Measurements from ENCODE around the gene MAML2. TPM values are rescaled to one million over a fixed set of nuclear protein-coding genes. Genes with fewer than 3 reads are reported as not detected.

Gene MAML2
- polyA plus RNA-seq, 1 of the 3 experiments (the other 2 are of a cell fraction) = 20.1 TPM

DNA sequence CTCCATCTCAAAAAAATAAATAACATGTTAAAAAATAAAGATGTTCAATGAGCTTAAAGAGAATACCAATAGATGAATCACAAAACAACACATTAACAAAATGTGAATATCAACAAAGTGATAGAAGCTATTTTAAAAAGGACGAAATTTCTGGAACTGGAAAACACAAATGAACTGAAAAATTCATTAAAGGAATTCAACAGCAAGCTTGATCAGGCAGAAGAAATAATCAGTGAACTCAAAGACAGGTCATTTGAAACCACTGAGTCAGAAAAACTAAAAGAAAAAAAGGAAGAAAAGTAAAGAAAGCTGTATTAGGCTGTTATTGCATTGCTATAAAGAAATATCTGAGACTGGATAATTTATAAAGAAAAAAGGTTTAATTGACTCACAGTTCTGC lies 412.0 kb downstream of the MAML2 start (continued):
- TF ChIP-seq, protein P1, sequence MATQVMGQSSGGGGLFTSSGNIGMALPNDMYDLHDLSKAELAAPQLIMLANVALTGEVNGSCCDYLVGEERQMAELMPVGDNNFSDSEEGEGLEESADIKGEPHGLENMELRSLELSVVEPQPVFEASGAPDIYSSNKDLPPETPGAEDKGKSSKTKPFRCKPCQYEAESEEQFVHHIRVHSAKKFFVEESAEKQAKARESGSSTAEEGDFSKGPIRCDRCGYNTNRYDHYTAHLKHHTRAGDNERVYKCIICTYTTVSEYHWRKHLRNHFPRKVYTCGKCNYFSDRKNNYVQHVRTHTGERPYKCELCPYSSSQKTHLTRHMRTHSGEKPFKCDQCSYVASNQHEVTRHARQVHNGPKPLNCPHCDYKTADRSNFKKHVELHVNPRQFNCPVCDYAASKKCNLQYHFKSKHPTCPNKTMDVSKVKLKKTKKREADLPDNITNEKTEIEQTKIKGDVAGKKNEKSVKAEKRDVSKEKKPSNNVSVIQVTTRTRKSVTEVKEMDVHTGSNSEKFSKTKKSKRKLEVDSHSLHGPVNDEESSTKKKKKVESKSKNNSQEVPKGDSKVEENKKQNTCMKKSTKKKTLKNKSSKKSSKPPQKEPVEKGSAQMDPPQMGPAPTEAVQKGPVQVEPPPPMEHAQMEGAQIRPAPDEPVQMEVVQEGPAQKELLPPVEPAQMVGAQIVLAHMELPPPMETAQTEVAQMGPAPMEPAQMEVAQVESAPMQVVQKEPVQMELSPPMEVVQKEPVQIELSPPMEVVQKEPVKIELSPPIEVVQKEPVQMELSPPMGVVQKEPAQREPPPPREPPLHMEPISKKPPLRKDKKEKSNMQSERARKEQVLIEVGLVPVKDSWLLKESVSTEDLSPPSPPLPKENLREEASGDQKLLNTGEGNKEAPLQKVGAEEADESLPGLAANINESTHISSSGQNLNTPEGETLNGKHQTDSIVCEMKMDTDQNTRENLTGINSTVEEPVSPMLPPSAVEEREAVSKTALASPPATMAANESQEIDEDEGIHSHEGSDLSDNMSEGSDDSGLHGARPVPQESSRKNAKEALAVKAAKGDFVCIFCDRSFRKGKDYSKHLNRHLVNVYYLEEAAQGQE (IDR thresholded peaks at IDR 0.05; ENCODE audit: low read depth, low read length) = no peak
- TF ChIP-seq, protein P2, sequence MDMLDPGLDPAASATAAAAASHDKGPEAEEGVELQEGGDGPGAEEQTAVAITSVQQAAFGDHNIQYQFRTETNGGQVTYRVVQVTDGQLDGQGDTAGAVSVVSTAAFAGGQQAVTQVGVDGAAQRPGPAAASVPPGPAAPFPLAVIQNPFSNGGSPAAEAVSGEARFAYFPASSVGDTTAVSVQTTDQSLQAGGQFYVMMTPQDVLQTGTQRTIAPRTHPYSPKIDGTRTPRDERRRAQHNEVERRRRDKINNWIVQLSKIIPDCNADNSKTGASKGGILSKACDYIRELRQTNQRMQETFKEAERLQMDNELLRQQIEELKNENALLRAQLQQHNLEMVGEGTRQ (IDR thresholded peaks at IDR 0.05; ENCODE audit: borderline replicate concordance, low read depth, low read length) = no peak
- no peak for TF ChIP-seq CHD2 (IDR thresholded peaks at IDR 0.05; ENCODE audit: low read length, partially characterized antibody)
- TF ChIP-seq, protein P3, sequence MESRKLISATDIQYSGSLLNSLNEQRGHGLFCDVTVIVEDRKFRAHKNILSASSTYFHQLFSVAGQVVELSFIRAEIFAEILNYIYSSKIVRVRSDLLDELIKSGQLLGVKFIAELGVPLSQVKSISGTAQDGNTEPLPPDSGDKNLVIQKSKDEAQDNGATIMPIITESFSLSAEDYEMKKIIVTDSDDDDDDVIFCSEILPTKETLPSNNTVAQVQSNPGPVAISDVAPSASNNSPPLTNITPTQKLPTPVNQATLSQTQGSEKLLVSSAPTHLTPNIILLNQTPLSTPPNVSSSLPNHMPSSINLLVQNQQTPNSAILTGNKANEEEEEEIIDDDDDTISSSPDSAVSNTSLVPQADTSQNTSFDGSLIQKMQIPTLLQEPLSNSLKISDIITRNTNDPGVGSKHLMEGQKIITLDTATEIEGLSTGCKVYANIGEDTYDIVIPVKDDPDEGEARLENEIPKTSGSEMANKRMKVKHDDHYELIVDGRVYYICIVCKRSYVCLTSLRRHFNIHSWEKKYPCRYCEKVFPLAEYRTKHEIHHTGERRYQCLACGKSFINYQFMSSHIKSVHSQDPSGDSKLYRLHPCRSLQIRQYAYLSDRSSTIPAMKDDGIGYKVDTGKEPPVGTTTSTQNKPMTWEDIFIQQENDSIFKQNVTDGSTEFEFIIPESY (IDR thresholded peaks at IDR 0.05; ENCODE audit: borderline replicate concordance, low read depth) = no peak
- TF ChIP-seq, protein P4, sequence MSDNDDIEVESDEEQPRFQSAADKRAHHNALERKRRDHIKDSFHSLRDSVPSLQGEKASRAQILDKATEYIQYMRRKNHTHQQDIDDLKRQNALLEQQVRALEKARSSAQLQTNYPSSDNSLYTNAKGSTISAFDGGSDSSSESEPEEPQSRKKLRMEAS (IDR thresholded peaks at IDR 0.05; ENCODE audit: low read depth) = no peak
- TF ChIP-seq NFIC (IDR thresholded peaks at IDR 0.05; ENCODE audit: borderline replicate concordance) = no peak
- TF ChIP-seq FOSL2 (IDR thresholded peaks at IDR 0.05; ENCODE audit: borderline replicate concordance, low read depth) = no peak

DNA sequence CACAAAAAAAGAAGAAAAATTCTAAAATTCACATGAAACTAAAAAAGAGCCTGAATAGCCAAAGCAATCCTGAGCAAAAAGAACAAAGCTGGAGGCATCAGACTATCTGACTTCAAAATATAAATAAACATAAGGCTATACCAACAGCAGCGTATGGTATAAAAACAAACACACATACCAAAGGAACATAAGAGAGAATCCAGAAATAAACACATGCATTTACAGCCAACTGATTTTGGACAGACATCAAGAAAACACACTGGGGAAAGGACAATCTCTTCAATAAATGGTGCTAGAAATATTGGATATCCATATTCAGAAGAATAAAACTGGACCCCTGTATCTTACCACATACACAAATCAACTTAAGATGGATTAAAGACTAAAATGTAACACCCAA lies 416.3 kb downstream of the MAML2 start:
- no peaks in the 10 kb centered on the region for H3K27me3 ChIP-seq (ENCODE audit: insufficient read depth)
- no peaks in the 10 kb centered on the region for H3K36me3 ChIP-seq (replicated peaks in 1 of 2; ENCODE audit: control insufficient read depth in 1 of 2, insufficient read depth in 2 of 2, low read length in 1 of 2)
- CTCF ChIA-PET = no interaction called here
- POLR2A ChIA-PET = no interaction called here
- H3K4me3 ChIP-seq (ENCODE audit: low read depth in 2 of 2, low read length in 1 of 2) = no peak overlapping the region
- H2AFZ ChIP-seq (ENCODE audit: low read depth) = no peak overlapping the region
- H3K9me3 ChIP-seq = no peaks in the 10 kb centered on the region; the same call in 1 of the 2 replicates
- no peaks in the 10 kb centered on the region for H3K9me2 ChIP-seq
- H3K79me2 ChIP-seq (ENCODE audit: insufficient read depth) = peaks cover 40% of the 10 kb centered on the region
- H3K27ac ChIP-seq (ENCODE audit: low read depth in 2 of 2, low read length in 1 of 2) = no peak overlapping the region
- no peak overlapping the region for H3K4me2 ChIP-seq
- no peaks in the 10 kb centered on the region for H3F3A ChIP-seq (replicated peaks; ENCODE audit: insufficient read depth)
- WGBS (ENCODE audit: low lambda C conversion rate) = 77% methylated on average over 1 of the region's 1 CpG
- peaks cover 0 to 11% of the 10 kb centered on the region in 2 experiments; a peak in 3 of 4 replicates for H3K4me1 ChIP-seq (ENCODE audit: control insufficient read depth in 1 of 2, insufficient read depth in 2 of 2, low read depth in 1 of 2, low read length in 1 of 2)
- no peak for DNase-seq
- H4K20me1 ChIP-seq (ENCODE audit: insufficient read depth) = no peaks in the 10 kb centered on the region
- H3K9ac ChIP-seq = no peak overlapping the region
- TF ChIP-seq MEF2A (IDR thresholded peaks at IDR 0.05; ENCODE audit: borderline replicate concordance, low read depth) = no peak
- TF ChIP-seq EP300 (IDR thresholded peaks at IDR 0.05; ENCODE audit: borderline replicate concordance in 1 of 2, low read depth in 1 of 2, low read length in 1 of 2) = no peak
- no peak for TF ChIP-seq SMC3 (IDR thresholded peaks at IDR 0.05; ENCODE audit: low read depth, low read length)
- no peak for TF ChIP-seq GATA2 (CRISPR knock-in tag; IDR thresholded peaks at IDR 0.05)
- TF ChIP-seq, protein P3 (IDR thresholded peaks at IDR 0.05; ENCODE audit: borderline replicate concordance, low read depth) = no peak
- TF ChIP-seq NRF1 (IDR thresholded peaks at IDR 0.05; ENCODE audit: low read depth, low read length) = no peak
- TF ChIP-seq POLR2AphosphoS5 (IDR thresholded peaks at IDR 0.05; ENCODE audit: low read depth, low read length) = no peak
- TF ChIP-seq RAD21 (IDR thresholded peaks at IDR 0.05; ENCODE audit: low read length) = no peak
- TF ChIP-seq FOSL2 (IDR thresholded peaks at IDR 0.05; ENCODE audit: borderline replicate concordance, low read depth) = no peak
- TF ChIP-seq, protein P5, sequence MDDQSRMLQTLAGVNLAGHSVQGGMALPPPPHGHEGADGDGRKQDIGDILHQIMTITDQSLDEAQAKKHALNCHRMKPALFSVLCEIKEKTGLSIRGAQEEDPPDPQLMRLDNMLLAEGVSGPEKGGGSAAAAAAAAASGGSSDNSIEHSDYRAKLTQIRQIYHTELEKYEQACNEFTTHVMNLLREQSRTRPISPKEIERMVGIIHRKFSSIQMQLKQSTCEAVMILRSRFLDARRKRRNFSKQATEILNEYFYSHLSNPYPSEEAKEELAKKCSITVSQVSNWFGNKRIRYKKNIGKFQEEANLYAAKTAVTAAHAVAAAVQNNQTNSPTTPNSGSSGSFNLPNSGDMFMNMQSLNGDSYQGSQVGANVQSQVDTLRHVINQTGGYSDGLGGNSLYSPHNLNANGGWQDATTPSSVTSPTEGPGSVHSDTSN (IDR thresholded peaks at IDR 0.05) = no peak
- no peak for TF ChIP-seq CHD2 (IDR thresholded peaks at IDR 0.05; ENCODE audit: low read length, partially characterized antibody)
- TF ChIP-seq RFX5 (IDR thresholded peaks at IDR 0.05; ENCODE audit: low read length) = no peak
- no peak for TF ChIP-seq GABPA (IDR thresholded peaks at IDR 0.05; ENCODE audit: low read depth)
- TF ChIP-seq, protein P4 (IDR thresholded peaks at IDR 0.05; ENCODE audit: low read depth) = no peak
- TF ChIP-seq, protein P6, sequence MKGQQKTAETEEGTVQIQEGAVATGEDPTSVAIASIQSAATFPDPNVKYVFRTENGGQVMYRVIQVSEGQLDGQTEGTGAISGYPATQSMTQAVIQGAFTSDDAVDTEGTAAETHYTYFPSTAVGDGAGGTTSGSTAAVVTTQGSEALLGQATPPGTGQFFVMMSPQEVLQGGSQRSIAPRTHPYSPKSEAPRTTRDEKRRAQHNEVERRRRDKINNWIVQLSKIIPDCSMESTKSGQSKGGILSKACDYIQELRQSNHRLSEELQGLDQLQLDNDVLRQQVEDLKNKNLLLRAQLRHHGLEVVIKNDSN (IDR thresholded peaks at IDR 0.05; ENCODE audit: borderline replicate concordance, low read depth) = no peak

Measured in SK-N-SH (cell line).